Activated CD4-positive, alpha-beta T cell treated with anti-CD3 and anti-CD28 coated beads, Interleukin-2, amount 50 U/mL, for 1 hour (primary cell): ENCODE measurements around the gene AEBP1.

ENCODE experiments used
- DNase-seq: peaks from one replicate; pipeline ENCODE4 v3.0.0-alpha.2; 2020

Gene AEBP1

DNA sequence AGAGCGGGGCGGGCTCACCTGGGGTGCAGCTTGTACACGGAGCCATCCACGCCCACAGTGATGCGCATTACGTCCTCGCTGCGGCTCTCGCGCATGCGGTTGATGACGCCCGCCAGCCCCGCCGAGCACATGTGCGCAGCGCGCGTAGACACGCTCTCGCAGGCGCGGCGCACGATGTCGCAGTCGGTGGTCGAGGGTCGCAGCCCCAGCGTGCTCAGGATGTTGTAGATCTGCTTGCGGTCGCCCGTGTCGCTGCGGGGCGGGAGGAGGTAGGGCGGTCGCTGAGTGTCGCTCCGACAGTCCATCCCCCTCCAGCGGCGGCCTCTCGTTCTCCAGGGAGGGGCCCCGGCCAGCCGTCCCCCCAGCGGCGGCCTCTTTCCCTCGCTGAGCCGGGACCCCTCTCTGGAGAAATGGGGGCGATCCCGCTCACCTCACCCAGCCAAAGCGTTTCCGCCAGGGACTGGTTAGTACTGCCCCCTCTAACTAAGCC, 41.4 kb downstream of the AEBP1 start:
- peak; percentile 48 for DNase-seq

GRCh38 chr7:44145969-44146911, 42.1 kb downstream of the AEBP1 start:
- DNase-seq = peak; percentile 40

- no peak for DNase-seq
Observed at GRCh38 chr7:44147026-44147991, 43.2 kb downstream of the AEBP1 start.

- DNase-seq = no peak
Observed at GRCh38 chr7:44148166-44148565, 44.0 kb downstream of the AEBP1 start.

DNA sequence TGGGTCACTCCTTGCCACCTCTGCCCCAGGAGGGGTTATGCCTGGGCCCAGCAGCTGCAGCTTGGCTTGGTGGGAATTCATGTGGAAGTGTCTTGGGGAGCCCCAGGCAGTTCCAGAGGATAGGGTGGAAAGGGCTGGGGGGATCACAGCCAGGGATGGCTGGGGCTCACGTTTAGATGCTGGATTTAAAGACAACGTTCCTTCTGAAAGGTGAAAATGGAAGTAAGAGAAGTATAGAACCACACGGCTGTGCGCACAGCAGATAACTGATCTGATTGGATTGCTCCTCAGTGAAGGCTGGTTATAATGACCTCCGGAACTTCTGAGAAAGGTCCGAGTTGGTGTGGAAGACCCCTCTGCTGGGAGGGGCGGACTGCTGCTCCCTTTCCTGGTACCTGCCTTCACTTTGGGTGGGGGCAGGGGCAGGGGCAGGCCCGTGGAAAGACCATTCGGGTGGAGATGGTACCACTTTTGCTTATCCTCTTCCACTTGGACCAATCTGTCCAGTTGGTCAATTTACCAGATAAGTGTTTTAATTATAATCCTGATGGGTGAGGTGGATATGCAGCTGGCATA, 44.9 kb downstream of the AEBP1 start:
- DNase-seq = no peak

DNA sequence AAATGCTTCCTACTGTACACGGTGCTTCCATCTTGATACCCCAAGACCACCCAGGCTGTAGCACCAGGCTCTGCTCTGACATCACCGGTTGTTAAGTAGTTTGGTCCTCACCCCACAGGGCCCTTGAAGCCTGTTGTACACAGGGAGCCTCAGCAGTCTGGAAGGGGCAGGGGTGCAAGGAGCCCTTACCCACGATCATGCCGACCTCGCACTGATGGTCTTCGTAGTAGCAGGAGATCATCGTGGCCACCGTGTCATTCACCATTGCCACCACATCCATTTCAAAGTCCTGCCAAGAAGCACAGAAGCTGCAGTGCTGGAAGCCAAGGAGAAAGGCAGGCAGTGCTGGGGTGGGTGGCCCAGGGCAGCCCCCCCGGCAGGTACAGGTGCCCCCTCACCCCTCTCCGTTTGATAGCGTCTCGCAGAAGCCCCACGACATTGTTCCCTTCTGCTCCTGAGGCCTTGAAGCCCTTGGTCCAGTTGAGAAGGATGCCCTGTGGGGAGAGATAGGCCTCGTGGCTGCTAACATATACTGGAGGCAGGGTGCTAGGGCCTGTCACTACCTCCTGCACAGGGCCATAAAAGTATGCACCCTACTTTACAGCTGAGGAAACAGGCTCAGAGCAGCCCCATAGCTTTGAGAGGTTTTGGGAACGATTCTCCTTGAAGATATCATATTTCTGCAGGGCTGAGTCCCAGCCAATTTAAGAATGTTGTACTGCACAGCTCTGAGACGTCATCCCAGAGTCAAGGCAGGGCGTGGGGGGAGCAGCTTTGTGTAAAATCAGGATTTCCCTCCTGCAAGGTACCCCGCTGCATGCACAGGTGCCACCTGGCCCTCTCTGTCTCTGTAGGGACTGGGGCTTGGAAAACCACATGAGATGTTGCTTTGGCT, 45.7 kb downstream of the AEBP1 start:
- no peak for DNase-seq

- no peak for DNase-seq
Observed at GRCh38 chr7:44150466-44150832, 46.3 kb downstream of the AEBP1 start.

- DNase-seq = no peak
Observed at GRCh38 chr7:44150966-44151941, 47.1 kb downstream of the AEBP1 start.

DNA sequence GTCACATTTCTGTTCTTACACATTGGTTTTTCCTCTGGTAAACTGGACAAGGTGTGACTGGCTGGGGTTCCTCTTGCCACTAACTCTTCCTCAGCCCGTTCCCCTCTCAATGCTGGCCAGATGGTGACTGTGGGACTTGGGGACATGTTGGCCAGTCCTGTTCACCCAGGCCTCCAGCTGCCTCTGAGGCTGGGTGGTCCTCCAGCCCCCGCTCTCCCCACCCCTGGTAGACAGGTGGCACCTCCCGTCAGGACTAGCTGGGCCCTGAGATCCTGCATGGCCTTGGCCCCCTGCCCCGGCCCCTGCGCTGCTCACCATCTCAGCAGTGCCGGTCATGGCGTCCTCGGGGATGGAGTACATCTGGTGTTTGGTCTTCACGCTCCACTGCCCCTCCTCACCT, 47.8 kb downstream of the AEBP1 start:
- no peak for DNase-seq

- DNase-seq = no peak
Observed at GRCh38 chr7:44152971-44153947, 49.1 kb downstream of the AEBP1 start.

DNA sequence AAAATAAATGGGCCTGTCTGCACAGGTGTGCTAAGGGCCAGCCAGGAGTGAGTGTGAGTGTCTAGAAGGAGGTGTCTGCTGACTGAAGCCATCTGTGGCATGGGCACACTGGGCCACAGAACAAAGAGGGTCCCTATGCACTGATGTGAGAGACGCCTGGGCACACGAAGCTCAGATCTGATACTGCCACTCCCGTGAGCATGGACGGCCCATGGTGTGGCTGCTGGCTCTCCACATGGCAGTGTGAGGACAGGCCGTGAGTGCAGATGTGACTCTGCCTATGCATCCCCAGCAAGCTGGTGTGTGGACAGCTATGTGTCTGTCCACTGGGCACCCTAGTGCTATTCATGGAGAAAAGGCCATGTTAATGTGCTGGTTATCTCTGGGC, 49.8 kb downstream of the AEBP1 start:
- no peak for DNase-seq

- DNase-seq = no peak
Observed at GRCh38 chr7:44154703-44155102, 50.6 kb downstream of the AEBP1 start.

DNA sequence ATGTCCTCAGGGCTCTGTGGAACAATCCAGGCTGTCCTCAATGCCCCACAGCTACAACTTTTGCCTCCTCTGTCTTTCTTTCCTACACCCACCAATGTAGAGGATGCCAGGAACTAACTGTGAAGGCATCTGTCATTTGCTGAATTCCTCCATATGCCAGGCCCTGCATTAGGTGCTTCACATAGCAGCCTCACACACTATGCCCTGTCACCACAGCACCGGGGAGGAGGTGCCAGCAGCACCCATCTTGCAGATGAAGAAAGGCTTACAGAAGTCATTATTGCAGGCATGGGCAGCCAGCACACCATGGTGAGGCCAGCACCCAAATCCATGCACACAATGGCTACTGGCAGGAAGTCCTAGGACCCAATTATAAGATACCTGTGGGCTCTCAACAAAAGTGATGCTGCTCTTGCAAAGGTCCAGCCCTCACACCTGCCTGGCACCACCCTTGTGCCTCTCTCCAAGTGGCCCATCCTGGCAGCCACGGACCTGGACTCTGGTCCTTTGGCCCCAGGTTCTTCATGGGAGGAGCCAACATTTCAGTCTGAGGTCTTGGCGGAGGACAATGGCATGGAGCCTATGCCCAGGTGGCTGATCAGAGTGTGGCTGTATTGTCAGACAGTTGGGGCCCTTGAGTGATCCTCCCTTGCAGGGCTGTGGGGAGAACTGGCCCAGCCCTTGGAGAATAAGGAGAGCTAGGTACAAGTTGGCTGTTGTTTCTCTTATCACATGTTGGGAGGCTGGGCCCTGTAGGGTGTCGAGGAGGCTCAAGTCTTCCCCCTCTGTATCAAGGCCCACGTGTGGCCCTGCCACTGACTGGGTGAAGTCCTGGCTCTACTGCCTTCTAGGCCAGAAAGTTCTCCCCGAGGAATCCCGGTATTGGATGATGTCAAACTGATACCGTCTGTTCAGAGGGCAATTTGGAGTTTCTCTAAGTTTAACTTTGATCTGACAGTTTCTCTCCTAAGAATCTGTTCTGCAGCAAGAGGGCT, 51.3 kb downstream of the AEBP1 start:
- DNase-seq = no peak

- no peak for DNase-seq
Observed at GRCh38 chr7:44156453-44157010, 52.4 kb downstream of the AEBP1 start.

- no peak for DNase-seq
Observed at GRCh38 chr7:44157116-44158080, 53.3 kb downstream of the AEBP1 start.

GRCh38 chr7:44158096-44158872, 54.1 kb downstream of the AEBP1 start:
- no peak for DNase-seq
